GM19328 (cell line): ENCODE measurements around the gene OTOP2.
"Not testable (repeated sequence)": the region's sequence is repeated elsewhere in the genome, so short reads cannot be mapped to it uniquely, and the experiment has no call there.

Experiments
- ATAC-seq: cut with Tn5 transposase; IDR thresholded peaks from one replicate; pipeline ENCODE4 v1.9.1; 2021; ENCODE audit warnings: mild to moderate bottlenecking, moderate library complexity; ENCODE audit not compliant: unreplicated experiment

The OTOP2 gene

DNA sequence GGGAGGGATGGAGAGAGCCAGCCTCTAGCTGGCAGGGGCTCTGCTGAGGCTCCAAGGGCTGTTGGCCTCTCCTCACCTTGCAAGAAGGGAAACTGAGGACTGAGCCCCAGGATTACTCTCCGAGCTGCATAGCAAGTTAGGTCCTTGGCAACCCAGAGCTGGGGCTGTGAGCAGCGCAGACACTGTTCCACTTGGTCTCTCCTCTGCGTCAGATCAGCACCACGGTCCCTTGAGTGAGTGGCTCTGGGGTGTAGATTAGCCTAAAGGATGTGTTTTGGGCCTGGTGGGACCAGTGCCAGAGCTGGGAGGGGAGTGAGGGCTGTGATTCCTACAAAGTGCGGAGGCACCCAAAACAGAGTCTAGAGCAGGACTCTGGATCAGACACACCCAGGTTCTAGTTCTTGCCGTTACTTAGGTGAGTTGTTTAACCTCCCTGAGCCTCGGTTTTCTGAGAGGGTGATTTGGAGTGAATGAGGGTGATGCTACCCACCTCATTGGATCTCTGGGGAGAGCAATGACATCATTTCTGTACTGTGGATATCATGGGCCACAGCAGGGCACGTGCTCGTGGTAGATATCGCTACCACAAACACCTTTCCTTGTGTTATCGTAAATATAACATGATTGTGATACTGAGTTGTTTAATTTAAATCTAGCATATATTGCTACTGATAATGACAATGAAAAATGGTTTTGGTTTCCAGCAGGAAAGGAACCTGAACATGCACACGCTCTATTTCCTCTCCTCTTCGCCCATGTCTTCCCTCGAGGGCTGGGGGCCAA, 22.5 kb upstream of the OTOP2 start:
- ATAC-seq = no peak

DNA sequence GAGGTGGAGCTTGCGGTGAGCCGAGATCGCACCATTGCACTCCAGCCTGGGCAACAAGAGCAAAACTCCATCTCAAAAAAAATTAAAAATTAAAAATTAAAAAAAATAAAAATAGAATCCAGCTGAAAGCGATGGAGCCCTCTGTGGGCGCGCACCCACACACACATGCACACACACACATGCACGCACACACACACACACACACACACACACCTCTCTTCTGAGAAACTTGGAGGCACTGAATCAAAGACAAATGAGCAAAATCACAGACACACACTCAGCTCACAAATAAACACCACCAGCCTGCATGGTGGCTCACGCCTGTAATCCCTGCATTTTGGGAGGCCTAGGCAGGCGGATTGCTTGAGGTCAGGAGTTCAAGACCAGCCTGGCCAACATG, 21.0 kb upstream of the OTOP2 start:
- no peak for ATAC-seq

- ATAC-seq = no peak
Observed at GRCh38 chr17:74903671-74904070, 20.4 kb upstream of the OTOP2 start.

- ATAC-seq = no peak
Observed at GRCh38 chr17:74904687-74905409, 19.2 kb upstream of the OTOP2 start.

DNA sequence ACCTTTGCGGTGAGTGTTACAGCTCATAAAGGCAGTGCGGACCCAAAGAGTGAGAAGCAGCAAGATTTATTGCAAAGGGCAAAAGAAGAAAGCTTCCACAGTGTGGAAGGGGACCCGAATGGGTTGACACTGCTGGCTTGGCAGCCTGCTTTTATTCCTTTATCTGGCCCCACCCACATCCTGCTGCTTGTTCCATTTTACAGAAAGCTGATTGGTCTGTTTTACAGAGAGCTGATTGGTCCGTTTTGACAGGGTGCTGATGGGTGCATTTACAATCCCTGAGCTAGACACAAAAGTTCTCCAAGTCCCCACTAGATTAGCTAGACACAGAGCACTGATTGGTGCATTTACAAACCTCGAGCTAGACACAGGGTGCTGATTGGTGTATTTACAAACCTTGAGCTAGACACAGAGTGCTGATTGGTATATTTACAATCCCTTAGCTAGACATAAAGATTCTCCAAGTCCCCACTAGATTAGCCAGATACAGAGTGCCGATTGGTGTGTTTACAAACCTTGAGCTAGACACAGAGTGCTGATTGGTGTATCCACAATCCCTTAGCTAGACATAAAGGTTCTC, 17.8 kb upstream of the OTOP2 start:
- ATAC-seq = not testable (repeated sequence)

DNA sequence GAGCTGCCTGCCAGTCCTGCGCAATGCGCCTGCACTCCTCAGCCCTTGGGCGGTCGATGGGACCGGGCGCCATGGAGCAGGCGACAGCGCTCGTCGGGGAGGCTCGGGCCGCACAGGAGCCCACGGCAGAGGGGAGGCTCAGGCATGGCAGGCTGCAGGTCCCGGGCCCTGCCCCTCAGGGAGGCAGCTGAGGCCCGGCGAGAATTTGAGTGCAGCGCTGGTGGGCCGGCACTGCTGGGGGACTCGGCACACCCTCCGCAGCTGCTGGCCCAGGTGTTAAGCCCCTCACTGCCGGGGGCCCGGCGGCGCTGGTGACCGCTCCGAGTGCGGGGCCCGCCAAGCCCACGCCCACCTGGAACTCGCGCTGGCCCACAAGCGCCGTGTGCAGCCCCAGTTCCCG, 17.1 kb upstream of the OTOP2 start:
- no peak for ATAC-seq

DNA sequence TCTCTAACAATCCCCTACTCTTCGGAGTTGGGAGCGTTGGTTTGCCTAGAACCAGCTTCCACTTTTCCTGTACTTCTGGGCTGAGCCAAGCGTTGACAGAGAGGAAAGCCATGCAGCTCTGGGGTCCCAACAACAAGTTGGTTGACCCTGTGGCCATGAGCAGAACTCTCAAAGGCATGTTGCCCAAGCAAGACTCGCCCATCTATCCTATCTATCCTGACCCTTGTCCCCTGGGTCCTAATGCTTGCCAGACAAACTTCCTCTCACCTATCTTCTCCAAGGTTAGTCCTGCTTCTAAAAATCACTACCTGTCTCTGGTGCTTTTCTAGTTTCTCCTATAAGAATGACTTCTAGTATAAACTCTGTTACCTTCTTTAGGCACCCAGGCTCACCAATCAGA, 15.0 kb upstream of the OTOP2 start:
- ATAC-seq = not testable (repeated sequence)

GRCh38 chr17:74911423-74911822, 12.7 kb upstream of the OTOP2 start:
- not testable (repeated sequence) for ATAC-seq

DNA sequence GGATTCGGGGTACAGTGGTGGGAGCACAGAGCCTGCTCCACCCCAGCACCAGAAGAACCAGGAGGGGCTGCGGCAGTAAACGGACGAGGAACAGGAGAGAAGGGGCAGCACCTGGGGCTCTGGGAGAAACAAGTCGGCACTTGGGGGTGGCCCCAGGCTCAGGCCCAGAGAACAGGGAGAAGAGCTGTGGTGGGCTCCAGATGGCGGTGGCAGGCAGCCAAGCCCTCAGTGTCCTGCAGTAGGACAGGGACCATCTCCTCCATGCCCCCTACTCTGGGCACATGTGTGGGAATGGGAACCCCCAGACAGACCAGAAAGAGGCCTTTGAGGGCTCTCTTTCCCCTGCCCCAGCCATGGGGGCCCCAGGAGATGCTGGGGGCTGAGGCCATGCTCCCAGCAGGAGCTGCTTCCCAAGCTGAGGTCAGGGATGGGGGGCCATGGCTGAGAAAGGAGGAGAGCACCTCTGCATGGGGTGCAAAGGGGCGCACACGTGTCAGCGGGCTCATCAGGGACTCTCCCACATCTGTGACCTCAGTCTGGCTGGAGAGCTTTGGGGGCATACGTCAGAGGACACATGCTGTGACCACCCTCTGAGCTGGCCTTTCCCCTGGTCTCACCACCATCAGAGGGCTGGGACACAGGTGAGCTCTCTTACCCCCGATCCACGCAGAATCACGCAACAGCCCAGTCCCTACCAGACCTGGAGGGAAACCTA, 7.8 kb upstream of the OTOP2 start:
- no peak for ATAC-seq

- ATAC-seq = no peak
Observed at GRCh38 chr17:74916851-74917199, 7.2 kb upstream of the OTOP2 start.

- no peak for ATAC-seq
Observed at GRCh38 chr17:74917430-74917829, 6.6 kb upstream of the OTOP2 start.

GRCh38 chr17:74918906-74919305, 5.2 kb upstream of the OTOP2 start:
- ATAC-seq = no peak

DNA sequence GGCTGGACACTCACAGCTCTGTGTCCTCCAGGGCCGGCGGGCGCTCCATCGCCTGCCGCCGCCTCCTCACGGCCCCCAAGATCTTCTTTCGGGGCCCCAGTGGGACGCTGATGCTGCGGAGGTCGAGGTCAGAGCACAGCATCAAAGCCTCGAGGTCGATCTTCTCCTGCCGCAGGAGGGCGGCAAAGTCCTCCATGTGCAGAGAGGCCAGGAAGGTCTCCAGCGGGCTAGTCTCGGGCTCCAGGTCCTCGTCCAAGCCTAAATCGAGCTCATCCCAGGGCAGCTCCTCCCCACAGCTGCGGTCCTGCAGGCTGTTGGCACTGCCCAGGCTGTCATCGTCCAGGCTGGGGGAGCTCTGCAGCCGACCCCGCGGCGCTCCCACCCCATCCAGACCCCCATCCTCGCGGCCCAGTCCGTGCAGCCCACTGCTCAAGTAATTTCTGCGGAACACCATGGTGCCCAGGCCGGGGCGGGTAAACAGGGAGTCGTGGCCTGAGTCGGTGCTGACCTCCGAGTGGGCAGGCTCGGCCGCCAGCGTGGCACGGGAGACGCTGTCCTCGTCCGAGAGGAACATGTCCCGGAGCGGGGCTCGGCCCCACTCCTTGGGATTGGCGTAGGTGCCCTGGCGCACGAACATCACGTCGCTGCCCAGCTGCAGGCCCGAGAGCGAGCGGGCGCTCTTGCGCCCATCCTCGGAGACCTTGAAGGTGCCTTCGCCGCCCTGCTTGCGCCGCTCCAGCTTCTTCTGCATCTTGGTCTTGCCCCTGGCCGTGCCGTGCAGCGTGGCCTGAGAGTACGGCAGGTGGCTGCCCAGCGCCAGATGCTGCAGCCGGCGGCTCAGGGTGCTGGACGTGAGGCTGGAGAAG, 4.4 kb upstream of the OTOP2 start:
- ATAC-seq = no peak

DNA sequence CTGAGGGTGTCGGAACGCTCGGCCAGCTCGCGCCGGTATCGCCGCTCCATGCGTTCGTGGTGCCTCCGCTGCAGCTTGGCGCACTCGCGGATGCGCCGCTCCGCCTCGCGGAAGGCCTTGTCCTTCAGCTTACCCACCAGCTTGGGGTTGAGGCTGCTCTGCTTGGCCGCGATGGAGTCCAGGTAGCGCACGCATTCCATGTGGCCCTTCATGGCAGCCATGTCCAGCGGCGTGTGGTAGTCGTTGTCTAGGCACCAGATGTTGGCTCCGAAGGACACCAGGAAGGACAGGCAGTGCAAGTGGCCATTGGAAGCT, 3.8 kb upstream of the OTOP2 start:
- no peak for ATAC-seq

DNA sequence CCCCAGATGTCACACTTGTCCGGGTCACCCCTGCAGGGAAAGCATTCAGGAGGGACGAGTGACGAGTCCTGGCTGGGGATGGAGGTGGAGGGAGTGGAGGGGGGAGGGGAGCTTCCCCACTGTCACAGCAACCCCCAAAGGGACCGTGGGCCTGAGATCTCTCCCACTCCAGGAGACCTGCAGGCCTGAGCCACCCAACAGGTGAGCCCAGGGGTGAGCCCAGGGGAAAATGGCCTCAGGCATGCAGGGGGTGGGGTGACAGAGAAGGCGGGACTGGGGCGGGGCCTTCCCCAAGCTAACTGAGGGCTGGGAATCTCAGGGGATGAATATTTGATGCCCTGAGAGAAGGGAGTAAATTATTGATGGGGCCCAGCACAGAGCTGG, 3.4 kb upstream of the OTOP2 start:
- no peak for ATAC-seq

DNA sequence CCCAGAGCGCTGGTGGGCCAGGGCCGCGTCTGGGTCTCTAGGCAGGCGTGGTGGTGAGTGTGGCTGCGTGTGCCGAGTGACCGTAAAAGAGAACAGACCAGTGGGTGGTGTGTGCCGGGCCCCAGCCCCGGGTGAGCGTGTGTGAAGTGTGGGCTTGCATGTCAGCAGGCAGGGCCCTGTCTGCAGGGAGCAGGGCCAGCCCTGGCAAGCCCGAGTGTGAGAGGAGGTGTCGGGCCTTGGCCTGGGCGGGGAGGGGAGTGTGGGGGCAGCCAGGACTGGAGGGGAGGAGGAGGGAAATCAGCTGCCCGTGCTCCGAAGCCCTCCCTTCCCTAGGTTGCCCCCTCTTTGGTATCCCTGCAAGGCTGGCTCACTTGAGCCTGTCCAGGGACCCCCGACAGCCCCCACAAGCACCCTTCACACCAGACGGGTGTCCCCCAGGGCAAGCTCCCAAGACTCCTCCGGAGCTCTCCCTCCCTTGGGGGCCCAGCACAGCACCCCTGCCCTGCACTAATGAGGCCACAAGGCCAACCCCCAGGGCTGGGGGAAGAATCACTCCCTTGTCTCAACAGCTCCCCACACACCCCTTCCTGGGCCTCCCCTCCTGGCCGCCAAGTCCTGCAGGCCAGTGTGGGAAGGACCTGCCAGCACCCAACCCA, 2.9 kb upstream of the OTOP2 start:
- ATAC-seq = no peak

DNA sequence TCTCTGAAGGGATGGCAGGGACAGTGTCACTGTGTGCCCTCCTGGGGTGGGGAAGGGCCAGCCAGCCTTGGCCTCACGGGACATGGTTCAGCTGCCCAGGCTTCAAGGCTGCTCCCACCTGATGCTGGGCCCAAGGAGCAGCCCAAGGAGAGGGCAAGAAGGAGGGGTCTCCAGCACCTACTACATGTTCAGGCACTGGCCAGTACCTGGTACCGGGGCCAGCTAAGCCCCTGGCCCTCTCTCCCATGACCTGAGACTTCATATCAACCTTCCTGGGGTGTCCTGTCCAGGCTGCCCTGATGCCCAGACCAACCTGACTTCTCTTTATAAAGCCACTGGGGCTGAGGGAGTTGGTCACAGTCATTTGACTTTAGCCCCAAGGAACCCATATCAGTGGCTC, 2.3 kb upstream of the OTOP2 start:
- no peak for ATAC-seq

DNA sequence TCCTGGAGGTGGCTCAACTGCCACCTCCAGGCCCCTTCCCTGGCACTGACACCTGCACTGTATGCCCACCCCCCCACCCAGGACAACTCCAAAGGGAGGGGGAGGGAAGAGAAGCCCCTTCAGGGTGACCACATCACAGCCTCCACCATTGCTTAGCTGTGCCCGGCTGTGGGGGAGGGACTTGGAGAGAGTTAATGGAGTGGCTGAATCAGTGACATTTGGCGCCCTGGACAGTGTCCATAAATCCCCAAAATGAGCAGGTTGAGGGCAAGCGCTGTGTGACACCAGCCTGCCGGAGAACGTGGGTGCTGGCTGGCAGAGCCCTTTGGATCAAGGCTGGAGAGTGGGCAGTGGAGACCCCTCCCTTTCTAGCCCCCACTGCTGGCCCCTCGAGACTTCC, 1.9 kb upstream of the OTOP2 start:
- no peak for ATAC-seq

- ATAC-seq = no peak
Observed at GRCh38 chr17:74922694-74923537, 1.2 kb upstream of the OTOP2 start, which contains the start of gene USH1G. Gene USH1G, minus strand, starts transcription at chr17:74923255. Its CDS starts 182 bp downstream, at chr17:74923073.
